ENCODE data around the gene NUP210L.

DNA sequence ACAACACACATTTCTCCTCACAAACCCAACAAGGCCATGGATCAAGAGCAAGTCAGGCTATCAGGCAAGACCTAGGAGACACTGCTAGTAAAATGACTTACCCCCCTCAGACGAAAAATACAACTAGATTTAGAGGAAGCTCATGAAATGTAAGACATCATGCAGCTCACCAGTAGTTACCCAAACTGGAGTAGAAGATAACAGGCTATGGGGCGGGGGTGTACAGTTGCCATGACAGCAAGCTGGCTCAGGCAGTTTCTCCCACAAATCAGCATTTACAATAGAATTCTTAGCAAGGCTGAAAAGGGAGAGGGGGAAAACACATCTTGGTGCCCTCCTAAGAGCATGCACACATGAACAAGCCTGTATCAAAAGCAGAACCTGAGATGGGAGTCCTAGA lies 23.1 kb upstream of the NUP210L start:
- TF ChIP-seq, protein P1, sequence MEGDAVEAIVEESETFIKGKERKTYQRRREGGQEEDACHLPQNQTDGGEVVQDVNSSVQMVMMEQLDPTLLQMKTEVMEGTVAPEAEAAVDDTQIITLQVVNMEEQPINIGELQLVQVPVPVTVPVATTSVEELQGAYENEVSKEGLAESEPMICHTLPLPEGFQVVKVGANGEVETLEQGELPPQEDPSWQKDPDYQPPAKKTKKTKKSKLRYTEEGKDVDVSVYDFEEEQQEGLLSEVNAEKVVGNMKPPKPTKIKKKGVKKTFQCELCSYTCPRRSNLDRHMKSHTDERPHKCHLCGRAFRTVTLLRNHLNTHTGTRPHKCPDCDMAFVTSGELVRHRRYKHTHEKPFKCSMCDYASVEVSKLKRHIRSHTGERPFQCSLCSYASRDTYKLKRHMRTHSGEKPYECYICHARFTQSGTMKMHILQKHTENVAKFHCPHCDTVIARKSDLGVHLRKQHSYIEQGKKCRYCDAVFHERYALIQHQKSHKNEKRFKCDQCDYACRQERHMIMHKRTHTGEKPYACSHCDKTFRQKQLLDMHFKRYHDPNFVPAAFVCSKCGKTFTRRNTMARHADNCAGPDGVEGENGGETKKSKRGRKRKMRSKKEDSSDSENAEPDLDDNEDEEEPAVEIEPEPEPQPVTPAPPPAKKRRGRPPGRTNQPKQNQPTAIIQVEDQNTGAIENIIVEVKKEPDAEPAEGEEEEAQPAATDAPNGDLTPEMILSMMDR (IDR thresholded peaks at IDR 0.05) = no peak
- TF ChIP-seq POLR2A (IDR thresholded peaks at IDR 0.05) = no peak

Data from heart left ventricle (tissue), 13 donors.